CD4-positive, CD25-positive, alpha-beta regulatory T cell (primary cell): ENCODE results near the gene VEGFC. TPM values are rescaled to one million over a fixed set of nuclear protein-coding genes. Genes with fewer than 3 reads are reported as not detected.

ENCODE experiments used
- ATAC-seq, 2 donors: fragments of 150-1000 bp; cut with Tn5 transposase; one replicate each; pipeline ENCODE4 v1.10.0; 2021; ENCODE audit warnings: low read depth in 2 of 2, moderate number of reproducible peaks in 2 of 2, moderate library complexity in 1 of 2
- DNase-seq, 3 donors: peaks; one replicate each; pipeline versions ENCODE4 v3.0.0 to v3.0.0-alpha.2; 2012 to 2022; ENCODE audit warnings: mixed read lengths in 1 of 3
- H3K27ac ChIP-seq: one replicate; pipeline ENCODE4 v1.7.0; 2013; ENCODE audit warnings: mild to moderate bottlenecking, low read length; ENCODE audit not compliant: insufficient read depth, poor library complexity, severe bottlenecking
- H3K27me3 ChIP-seq: one replicate; pipeline ENCODE4 v1.7.0; 2013; ENCODE audit warnings: low read length; ENCODE audit not compliant: control insufficient read depth, insufficient read depth
- H3K36me3 ChIP-seq: one replicate; pipeline ENCODE4 v1.7.0; 2013; ENCODE audit warnings: mild to moderate bottlenecking, low read length, moderate library complexity; ENCODE audit not compliant: control insufficient read depth, insufficient read depth
- H3K4me1 ChIP-seq: 2 replicates; pipeline ENCODE4 v1.7.0; 2013; ENCODE audit warnings: mild to moderate bottlenecking, low read length; ENCODE audit not compliant: insufficient read depth, control insufficient read depth, poor library complexity, severe bottlenecking
- H3K4me3 ChIP-seq: one replicate; pipeline ENCODE4 v1.7.0; 2013; ENCODE audit warnings: low read depth, mild to moderate bottlenecking, low read length, moderate library complexity
- H3K9me3 ChIP-seq, 2 experiments: 1 replicate in 1 of 2; 2 replicates in 1 of 2; pipeline ENCODE4 v1.7.0; 2013; ENCODE audit warnings: low read length in 2 of 2, mild to moderate bottlenecking in 1 of 2, moderate library complexity in 1 of 2; ENCODE audit not compliant: control insufficient read depth in 2 of 2
- H3K27ac Mint-ChIP-seq, 3 donors: one replicate each; pipeline ENCODE4 v1.8.0; 2020 to 2022; ENCODE audit warnings: mild to moderate bottlenecking in 3 of 3, mixed read lengths in 3 of 3, moderate library complexity in 2 of 3
- H3K27me3 Mint-ChIP-seq: one replicate; pipeline ENCODE4 v1.8.0; 2022; ENCODE audit warnings: mild to moderate bottlenecking, mixed read lengths
- H3K36me3 Mint-ChIP-seq: one replicate; pipeline ENCODE4 v1.8.0; 2020; ENCODE audit warnings: mixed read lengths
- H3K4me1 Mint-ChIP-seq, 4 donors: one replicate each; pipeline ENCODE4 v1.8.0; 2020 to 2022; ENCODE audit warnings: mixed read lengths in 4 of 4, mild to moderate bottlenecking in 1 of 4
- H3K4me3 Mint-ChIP-seq, 4 donors: one replicate each; pipeline ENCODE4 v1.8.0; 2020 to 2022; ENCODE audit warnings: mild to moderate bottlenecking in 4 of 4, mixed read lengths in 4 of 4, moderate library complexity in 3 of 4
- H3K9me3 Mint-ChIP-seq, 7 donors: one replicate each; pipeline ENCODE4 v1.8.0; 2020 to 2022; ENCODE audit warnings: mixed read lengths in 7 of 7, mild to moderate bottlenecking in 3 of 7, moderate library complexity in 2 of 7
- polyA plus RNA-seq, 4 donors: library from polyadenylated mRNA; unstranded; fragments of 300-500 nt; fragmentation: Illumina TruSeq; gene quantifications; one replicate each; pipeline ENCODE4 v1.2.3, GENCODE V29; 2021
- total RNA-seq: library from RNA; stranded (reverse); gene quantifications from one replicate; pipeline ENCODE4 v1.2.3, GENCODE V29; 2022

VEGFC gene
- total and polyA plus RNA-seq, 5 donors from 2014 or later: not detected

DNA sequence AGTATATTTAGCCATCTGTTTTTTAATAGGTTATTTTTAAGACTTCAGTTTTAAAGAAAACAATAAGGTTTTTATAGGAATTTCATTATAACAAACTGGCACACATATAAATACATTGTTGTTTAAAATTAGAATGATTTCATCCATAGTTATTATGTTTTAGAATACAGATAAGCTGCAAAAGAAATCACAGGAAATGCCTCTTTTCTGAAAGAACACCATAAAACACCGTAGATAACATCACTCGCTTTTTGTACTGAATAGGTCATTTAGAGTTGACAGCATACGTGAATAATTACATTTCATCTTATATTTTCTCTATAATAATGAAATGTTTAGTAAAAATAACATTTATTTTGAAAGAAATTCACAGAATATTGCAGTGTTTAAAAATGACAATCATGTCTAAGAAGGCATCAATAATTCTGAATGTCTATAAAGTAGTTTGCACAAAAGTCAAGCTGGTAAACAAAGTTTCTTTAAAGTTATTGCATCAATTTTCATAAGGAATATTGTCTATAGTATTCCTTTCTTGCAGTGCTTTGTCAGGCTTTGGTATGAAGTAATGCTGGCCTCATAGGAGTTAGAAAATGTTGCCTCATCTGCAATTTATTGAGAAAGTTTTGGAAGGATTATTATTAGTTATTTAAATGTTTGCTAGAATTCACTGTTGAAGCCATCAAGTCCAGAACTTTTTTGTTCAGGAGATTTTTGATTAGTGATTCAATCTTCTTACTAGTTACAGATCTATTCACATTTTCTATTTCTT lies 17.9 kb upstream of the VEGFC start:
- H3K27me3 ChIP-seq: no peaks in the 10 kb centered on the region
- no peaks in the 10 kb centered on the region for H3K9me3 ChIP-seq
- no peak overlapping the region for H3K4me3 ChIP-seq
- Mint-ChIP-seq H3K4me1 (no peaks in the 10 kb centered on the region), H3K27ac (no peak overlapping the region), H3K9me3 (peaks cover 1 to 25% (median 4%) of the 10 kb centered on the region in 7 donors), H3K4me3 (no peak overlapping the region), H3K36me3 (no peaks in the 10 kb centered on the region), H3K27me3 (no peaks in the 10 kb centered on the region)
- H3K36me3 ChIP-seq: no peaks in the 10 kb centered on the region
- no peaks in the 10 kb centered on the region for H3K4me1 ChIP-seq
- DNase-seq (no peak), ATAC-seq (no peak)
- H3K27ac ChIP-seq: no peak overlapping the region

DNA sequence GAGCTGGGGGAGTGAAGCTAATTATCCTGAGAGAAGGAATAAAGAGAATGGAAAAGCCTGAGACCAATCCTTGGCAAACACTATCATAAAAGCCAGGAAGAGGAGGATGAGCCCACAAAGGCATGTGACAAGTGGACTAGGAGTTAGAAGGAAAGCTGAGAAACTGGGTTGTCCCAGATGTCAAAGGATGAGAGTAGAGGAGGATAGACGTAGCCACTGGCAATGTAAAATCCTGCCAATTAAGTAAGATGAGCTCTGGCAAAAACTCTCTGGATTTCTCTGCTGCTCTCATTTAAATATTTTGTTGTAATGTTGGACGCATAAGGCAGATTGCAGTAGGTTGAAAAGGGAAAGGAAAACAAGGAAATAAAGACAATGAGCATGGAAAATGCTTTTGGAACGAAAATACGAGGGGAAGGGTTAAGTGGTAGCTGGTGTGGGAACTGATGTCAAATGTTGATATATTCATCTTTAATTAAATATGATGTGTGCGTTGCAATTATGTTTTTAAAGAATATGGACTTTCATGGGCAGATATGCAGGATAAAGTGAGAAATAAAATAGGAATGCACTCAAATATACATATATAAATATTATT lies 14.2 kb upstream of the VEGFC start:
- ATAC-seq (no peak), DNase-seq (no peak)
- no peak overlapping the region for H3K4me3 ChIP-seq
- Mint-ChIP-seq H3K36me3 (no peaks in the 10 kb centered on the region), H3K27me3 (no peaks in the 10 kb centered on the region), H3K4me3 (no peak overlapping the region), H3K4me1 (no peaks in the 10 kb centered on the region), H3K27ac (peak overlapping the region in 1 of 3 donors; percentile 52), H3K9me3 (peaks cover 0 to 21% (median 3%) of the 10 kb centered on the region in 7 donors)
- no peaks in the 10 kb centered on the region for H3K36me3 ChIP-seq
- no peak overlapping the region for H3K27ac ChIP-seq
- H3K27me3 ChIP-seq: no peaks in the 10 kb centered on the region
- no peaks in the 10 kb centered on the region for H3K9me3 ChIP-seq
- no peaks in the 10 kb centered on the region for H3K4me1 ChIP-seq

DNA sequence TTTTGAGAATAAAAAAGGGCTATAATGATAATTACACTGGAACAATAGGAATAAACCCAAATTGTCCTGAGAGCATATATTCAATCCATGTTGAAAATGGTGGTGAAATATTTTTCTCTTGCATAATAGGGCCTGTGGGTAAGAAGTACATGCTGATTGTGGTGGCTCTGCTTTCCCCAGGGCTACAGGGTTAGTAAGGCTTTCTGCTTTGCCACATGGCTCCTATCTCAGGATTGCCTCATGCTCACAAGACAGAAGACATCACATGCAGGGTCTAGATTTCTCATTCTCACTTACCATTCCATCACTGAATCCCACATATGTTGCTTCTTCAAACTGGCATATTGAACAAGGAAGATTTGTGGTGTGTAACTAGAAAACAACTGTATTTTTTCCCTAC lies 12.4 kb upstream of the VEGFC start:
- peaks cover 0 to 21% (median 3%) of the 10 kb centered on the region in 7 donors for H3K9me3 Mint-ChIP-seq

DNA sequence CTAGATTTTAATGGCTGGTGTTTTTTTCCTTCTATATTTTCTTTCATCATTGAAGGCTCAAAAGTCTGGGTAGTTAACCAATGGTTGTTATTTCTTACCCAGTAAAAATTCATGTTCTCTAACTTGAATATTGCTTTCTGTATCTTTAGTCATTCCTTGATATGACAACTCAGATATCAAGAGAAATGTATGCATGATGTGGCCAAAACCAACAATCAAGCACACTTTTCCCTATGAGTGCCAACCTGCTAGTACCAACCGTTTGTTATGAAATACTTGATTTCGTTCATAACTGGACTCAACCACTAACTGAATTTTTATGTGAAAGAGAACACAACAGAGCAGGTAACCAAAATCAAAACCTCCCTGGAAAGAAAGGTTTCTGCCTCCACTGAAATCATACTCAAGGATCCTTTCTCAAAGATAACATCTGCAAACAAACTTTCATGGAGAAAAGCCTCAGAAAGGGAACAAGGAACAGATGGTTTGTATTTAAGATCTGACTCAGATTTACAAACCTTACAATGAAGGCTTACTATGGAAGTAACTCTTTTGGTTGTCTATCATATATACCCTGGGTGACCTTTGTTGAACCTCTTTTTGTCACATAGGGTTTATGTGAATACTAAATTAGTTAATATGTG lies 8.3 kb upstream of the VEGFC start:
- Histone ChIP-seq H3K4me1 (no peaks in the 10 kb centered on the region), H3K27me3 (no peaks in the 10 kb centered on the region), H3K4me3 (no peak overlapping the region), H3K9me3 (no peaks in the 10 kb centered on the region), H3K36me3 (no peaks in the 10 kb centered on the region), H3K27ac (no peak overlapping the region)
- H3K27ac Mint-ChIP-seq: no peak overlapping the region
- no peak for DNase-seq
- H3K4me1 Mint-ChIP-seq: no peaks in the 10 kb centered on the region
- no peak for ATAC-seq
- no peaks in the 10 kb centered on the region for H3K27me3 Mint-ChIP-seq
- H3K36me3 Mint-ChIP-seq: no peaks in the 10 kb centered on the region
- H3K4me3 Mint-ChIP-seq: no peak overlapping the region
- peaks cover 0 to 5% (median under 1%) of the 10 kb centered on the region in 7 donors for H3K9me3 Mint-ChIP-seq

More for the DNA sequence above, 12.4 kb upstream of the VEGFC start:
- Mint-ChIP-seq H3K27me3 (no peaks in the 10 kb centered on the region), H3K4me3 (no peak overlapping the region), H3K27ac (no peak overlapping the region), H3K4me1 (no peaks in the 10 kb centered on the region), H3K36me3 (no peaks in the 10 kb centered on the region)
- H3K4me1 ChIP-seq: no peaks in the 10 kb centered on the region
- no peak for DNase-seq
- H3K4me3 ChIP-seq: no peak overlapping the region
- ATAC-seq: no peak
- H3K9me3 ChIP-seq: no peaks in the 10 kb centered on the region
- no peaks in the 10 kb centered on the region for H3K27me3 ChIP-seq
- H3K36me3 ChIP-seq: no peaks in the 10 kb centered on the region
- no peak overlapping the region for H3K27ac ChIP-seq

DNA sequence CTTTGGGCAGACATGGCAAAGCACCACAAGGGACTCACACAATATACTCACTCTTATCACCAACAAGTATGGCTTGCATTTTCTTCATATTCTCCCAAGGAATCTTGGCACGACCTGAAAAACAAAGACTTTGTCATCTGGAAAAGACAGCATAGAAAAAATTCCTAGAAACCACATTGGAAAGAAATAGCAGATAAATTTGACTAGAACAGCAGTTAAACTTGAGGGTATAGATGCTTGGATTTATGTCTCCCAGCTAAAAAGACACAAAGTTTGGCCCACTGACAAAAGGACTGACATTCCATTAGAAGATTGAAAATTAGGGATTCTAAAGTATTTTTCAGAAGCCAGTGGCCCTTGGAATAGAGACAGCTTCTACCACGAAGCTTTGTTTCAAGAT lies 6.9 kb upstream of the VEGFC start:
- H3K27ac ChIP-seq: no peak overlapping the region
- ATAC-seq (no peak), DNase-seq (no peak)
- H3K27me3 ChIP-seq: peaks cover under 1% of the 10 kb centered on the region
- Mint-ChIP-seq H3K4me3 (no peak overlapping the region), H3K27ac (no peak overlapping the region), H3K27me3 (no peaks in the 10 kb centered on the region), H3K9me3 (peaks cover 0 to 5% (median 1%) of the 10 kb centered on the region in 7 donors), H3K4me1 (no peaks in the 10 kb centered on the region), H3K36me3 (no peaks in the 10 kb centered on the region)
- no peak overlapping the region for H3K4me3 ChIP-seq
- H3K36me3 ChIP-seq: no peaks in the 10 kb centered on the region
- H3K4me1 ChIP-seq: no peaks in the 10 kb centered on the region
- no peaks in the 10 kb centered on the region for H3K9me3 ChIP-seq

DNA sequence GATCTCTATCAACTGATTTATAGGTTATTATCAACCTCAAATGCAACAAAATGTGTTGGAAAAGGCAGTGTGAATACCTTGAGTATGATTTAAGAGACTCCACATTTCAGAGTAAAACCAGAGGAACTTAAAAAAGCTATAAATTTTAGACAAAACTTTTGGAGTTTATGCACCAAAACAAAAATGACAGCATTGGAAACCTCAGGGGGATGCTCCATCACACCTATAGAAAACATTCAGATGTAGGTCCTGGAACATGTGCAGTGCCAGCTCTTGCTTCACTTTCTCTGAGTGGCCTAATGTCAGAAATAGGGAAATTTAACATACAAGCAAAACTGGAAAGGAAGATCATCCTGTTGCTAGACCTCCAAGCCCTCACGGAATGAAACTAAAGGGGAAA lies 5.8 kb upstream of the VEGFC start:
- no peak overlapping the region for H3K27ac ChIP-seq
- H3K4me1 Mint-ChIP-seq: peaks cover 0 to 2% (median 0%) of the 10 kb centered on the region in 4 donors
- peaks cover 10% of the 10 kb centered on the region for H3K27me3 ChIP-seq
- DNase-seq (no peak), ATAC-seq (no peak)
- no peak overlapping the region for H3K4me3 ChIP-seq
- no peaks in the 10 kb centered on the region for H3K4me1 ChIP-seq
- H3K36me3 ChIP-seq: no peaks in the 10 kb centered on the region
- H3K4me3 Mint-ChIP-seq: no peak overlapping the region
- no peaks in the 10 kb centered on the region for H3K9me3 ChIP-seq
- peaks cover 0 to 5% (median 1%) of the 10 kb centered on the region in 7 donors for H3K9me3 Mint-ChIP-seq
- H3K27me3 Mint-ChIP-seq: peaks cover 5% of the 10 kb centered on the region
- no peaks in the 10 kb centered on the region for H3K36me3 Mint-ChIP-seq
- no peak overlapping the region for H3K27ac Mint-ChIP-seq

DNA sequence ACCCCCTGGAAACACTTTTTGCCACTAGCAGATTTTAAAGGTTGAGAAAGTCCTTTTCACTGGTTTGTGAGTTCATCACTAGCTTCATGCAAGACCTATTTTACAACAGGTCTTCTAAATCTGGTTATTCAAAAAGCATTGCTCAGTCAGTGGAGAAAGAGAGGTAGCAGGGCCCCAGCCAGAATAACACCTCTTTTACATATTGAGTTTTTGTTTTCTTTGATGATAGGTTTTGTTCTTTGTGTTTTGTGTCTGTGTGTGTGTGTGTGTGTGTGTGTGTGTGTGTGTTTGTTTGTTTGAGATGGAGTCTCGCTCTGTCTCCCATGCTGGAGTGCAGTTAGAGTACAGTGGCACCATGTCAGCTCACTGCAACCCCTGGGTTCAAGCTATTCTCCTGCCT lies 2.7 kb upstream of the VEGFC start:
- Histone ChIP-seq H3K4me1 (peaks cover 9% of the 10 kb centered on the region), H3K36me3 (no peaks in the 10 kb centered on the region), H3K27me3 (peaks cover 18% of the 10 kb centered on the region), H3K4me3 (no peak overlapping the region), H3K9me3 (no peaks in the 10 kb centered on the region), H3K27ac (no peak overlapping the region)
- ATAC-seq (no peak), DNase-seq (no peak)
- peaks cover 21% of the 10 kb centered on the region for H3K27me3 Mint-ChIP-seq
- H3K4me3 Mint-ChIP-seq: no peak overlapping the region
- no peak overlapping the region for H3K27ac Mint-ChIP-seq
- no peaks in the 10 kb centered on the region for H3K36me3 Mint-ChIP-seq
- H3K9me3 Mint-ChIP-seq: peaks cover 0 to 6% (median 2%) of the 10 kb centered on the region in 7 donors
- peaks cover 0 to 7% (median 0%) of the 10 kb centered on the region in 4 donors for H3K4me1 Mint-ChIP-seq
